GM12874 (cell line): ENCODE data around the gene BNC2.

Experiments used
- CTCF ChIP-seq: IDR thresholded peaks from 2 replicates; pipeline ENCODE4 v1.5.1; 2011; ENCODE audit warnings: low read depth, mild to moderate bottlenecking, control low read depth, low read length, moderate library complexity; ENCODE audit not compliant: insufficient read depth

The BNC2 gene

GRCh38 chr9:16422114-16422513, 448.4 kb downstream of the BNC2 start:
- no peak for TF ChIP-seq CTCF

GRCh38 chr9:16421532-16421931, 448.9 kb downstream of the BNC2 start:
- no peak for TF ChIP-seq CTCF

GRCh38 chr9:16419124-16419523, 451.3 kb downstream of the BNC2 start:
- TF ChIP-seq CTCF = no peak

- TF ChIP-seq CTCF = no peak
Measured at GRCh38 chr9:16418721-16419120, 451.7 kb downstream of the BNC2 start.

GRCh38 chr9:16417749-16418148, 452.7 kb downstream of the BNC2 start:
- TF ChIP-seq CTCF = no peak

GRCh38 chr9:16417161-16417560, 453.3 kb downstream of the BNC2 start:
- no peak for TF ChIP-seq CTCF

- no peak for TF ChIP-seq CTCF
Measured at GRCh38 chr9:16414451-16414850, 456.0 kb downstream of the BNC2 start.

- TF ChIP-seq CTCF = no peak
Measured at GRCh38 chr9:16413509-16414016, 456.9 kb downstream of the BNC2 start.
